NT2/D1 (cell line): ENCODE measurements around the gene KCNK4.

Experiments
- YY1 ChIP-seq: IDR thresholded peaks from 2 replicates; pipeline ENCODE4 v1.6.1; 2011; ENCODE audit not compliant: insufficient read length, insufficient read depth
- ZNF274 ChIP-seq: IDR thresholded peaks from 2 replicates; pipeline ENCODE4 v1.6.1; 2011; ENCODE audit warnings: mild to moderate bottlenecking, low read depth, low read length

GRCh38 chr11:64341429-64341828 is 50.3 kb downstream of the KCNK4 start:
- TF ChIP-seq YY1 = no peak
- TF ChIP-seq ZNF274 = no peak
